HG03457 (cell line): ENCODE data around the gene SLCO2B1.

Experiments
- ATAC-seq: cut with Tn5 transposase; IDR thresholded peaks from one replicate; pipeline ENCODE4 v1.9.1; 2021; ENCODE audit warnings: moderate number of reproducible peaks; ENCODE audit not compliant: unreplicated experiment

SLCO2B1 gene

DNA sequence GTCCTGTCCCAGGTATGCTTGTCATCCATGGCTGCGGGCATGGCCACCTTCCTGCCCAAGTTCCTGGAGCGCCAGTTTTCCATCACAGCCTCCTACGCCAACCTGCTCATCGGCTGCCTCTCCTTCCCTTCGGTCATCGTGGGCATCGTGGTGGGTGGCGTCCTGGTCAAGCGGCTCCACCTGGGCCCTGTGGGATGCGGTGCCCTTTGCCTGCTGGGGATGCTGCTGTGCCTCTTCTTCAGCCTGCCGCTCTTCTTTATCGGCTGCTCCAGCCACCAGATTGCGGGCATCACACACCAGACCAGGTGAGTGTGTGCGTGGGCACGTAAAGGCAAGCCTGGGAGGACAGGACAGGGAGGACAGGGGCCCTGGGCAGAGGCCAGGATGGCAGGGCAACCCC, 42.4 kb downstream of the SLCO2B1 start:
- no peak for ATAC-seq

GRCh38 chr11:75193711-75194110, 42.8 kb downstream of the SLCO2B1 start:
- ATAC-seq, result no peak

DNA sequence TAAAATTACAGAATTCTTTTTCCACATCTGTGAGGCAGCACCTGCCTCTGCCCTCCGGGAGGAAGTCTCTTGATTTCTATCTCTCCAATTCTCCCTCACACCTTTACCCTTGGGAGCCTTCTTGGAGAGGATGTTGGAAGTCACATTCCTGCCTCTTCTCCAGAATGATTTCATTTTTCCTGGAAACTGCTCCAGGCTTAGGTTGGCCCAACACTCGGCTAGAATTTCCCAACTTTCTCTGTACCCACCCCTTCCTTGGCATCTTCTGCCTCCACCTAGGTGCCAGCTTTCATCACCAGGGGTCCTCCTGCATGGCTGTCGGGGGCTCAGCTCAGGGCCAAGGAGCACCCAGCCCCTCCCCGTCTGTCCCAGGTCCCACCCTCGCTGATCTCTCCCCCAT, 43.2 kb downstream of the SLCO2B1 start:
- no peak for ATAC-seq

GRCh38 chr11:75195167-75195962, 44.5 kb downstream of the SLCO2B1 start:
- no peak for ATAC-seq

DNA sequence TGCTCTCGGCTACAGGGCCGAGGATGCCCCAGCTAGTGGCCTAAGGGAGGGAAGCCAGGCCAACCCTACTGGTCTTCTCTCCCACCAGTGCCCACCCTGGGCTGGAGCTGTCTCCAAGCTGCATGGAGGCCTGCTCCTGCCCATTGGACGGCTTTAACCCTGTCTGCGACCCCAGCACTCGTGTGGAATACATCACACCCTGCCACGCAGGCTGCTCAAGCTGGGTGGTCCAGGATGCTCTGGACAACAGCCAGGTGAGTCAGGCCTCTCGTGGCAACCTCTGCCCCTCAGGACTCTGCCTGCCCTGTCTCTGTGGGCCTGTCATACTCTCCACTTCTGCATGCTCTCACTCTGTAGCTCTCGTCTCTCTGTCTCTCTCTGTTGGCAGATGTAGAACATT, 45.5 kb downstream of the SLCO2B1 start:
- ATAC-seq, result no peak

GRCh38 chr11:75197512-75198277, 46.8 kb downstream of the SLCO2B1 start:
- no peak for ATAC-seq

DNA sequence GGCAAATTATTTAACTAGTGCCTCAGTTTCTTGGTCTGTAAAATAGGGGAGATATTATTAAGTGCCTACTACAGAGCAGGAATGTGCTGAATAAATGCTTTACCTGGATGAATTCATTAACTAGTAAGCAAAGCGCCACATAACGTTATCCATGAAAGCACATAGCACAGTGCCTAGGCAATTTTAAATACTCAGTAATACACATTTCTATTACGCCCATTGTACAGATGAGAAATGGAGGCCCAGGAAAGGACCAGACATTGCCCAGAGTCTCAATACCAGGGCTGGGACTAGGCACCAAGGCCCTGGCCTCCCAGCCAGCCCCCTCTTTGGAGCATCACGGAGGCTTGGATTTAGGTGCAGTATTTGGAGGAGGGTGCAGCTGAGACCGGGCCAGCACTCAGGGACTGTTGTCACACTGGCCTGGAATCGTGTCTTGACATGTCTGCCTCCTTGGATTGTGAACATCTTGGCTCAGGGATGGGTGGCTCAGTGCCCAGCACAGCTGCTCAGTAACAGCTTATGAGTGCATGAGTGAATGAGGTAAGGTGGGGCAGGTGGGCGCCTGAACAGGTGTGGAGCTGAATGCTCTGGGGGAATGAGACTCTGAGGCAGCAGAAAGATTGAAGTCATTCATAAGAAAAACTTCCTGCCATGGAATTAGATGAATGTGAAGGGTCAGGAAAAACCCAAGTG, 47.5 kb downstream of the SLCO2B1 start:
- ATAC-seq, result no peak

GRCh38 chr11:75199412-75199955, 48.6 kb downstream of the SLCO2B1 start:
- no peak for ATAC-seq

DNA sequence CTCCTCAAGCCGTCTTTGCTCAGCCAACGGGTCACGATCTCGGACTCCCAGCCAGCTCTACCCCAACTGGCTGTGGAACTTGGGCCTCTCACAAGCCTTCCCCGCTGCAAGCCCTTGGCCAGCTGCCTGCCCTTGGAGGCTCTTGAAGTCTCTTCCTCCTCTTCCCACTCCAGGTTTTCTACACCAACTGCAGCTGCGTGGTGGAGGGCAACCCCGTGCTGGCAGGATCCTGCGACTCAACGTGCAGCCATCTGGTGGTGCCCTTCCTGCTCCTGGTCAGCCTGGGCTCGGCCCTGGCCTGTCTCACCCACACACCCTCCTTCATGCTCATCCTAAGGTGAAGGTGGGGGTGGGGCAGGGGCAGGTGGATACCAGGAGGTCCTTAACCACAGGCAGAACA, 49.1 kb downstream of the SLCO2B1 start:
- no peak for ATAC-seq

DNA sequence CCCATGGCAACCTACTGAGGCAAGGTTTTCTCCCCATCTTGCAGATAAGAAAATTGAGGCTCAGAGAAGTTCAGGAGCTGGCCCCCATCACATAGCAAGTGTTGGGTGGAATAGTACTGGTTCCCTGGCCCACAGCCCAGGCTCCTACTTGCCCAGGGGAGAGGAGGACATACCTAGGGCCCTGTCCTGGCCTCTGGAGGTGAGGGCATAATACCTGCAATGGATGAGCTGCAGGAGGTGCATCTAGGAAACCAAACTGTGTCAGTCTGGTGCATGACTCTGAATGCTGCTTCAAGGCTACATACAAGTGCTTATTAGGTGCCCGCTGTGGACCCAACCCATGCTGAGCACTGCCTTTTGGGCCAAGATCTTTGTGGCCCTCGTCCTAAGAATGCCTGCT, 49.6 kb downstream of the SLCO2B1 start:
- ATAC-seq, result no peak

DNA sequence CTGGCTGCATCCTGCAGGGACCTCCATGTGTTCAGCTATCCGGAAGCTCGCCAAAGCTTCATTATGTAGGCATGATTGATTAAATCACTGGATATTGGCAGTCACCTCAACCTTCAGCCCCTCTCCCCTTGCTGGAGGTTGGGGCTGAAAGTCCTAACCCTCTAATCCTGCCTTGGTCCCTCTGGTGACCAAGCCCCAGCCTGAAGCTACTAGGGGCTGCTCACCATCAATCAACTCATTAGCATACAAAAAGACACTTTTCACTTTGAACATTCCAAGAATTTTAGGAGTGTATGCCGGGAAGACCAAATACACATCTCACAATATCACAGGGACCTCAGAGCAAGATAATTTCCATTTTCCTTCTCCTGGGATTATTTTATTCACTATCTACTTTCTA, 50.9 kb downstream of the SLCO2B1 start:
- no peak for ATAC-seq

- no peak for ATAC-seq
Observed at GRCh38 chr11:75202195-75202594, 51.3 kb downstream of the SLCO2B1 start.

GRCh38 chr11:75203138-75203537, 52.2 kb downstream of the SLCO2B1 start:
- no peak for ATAC-seq

DNA sequence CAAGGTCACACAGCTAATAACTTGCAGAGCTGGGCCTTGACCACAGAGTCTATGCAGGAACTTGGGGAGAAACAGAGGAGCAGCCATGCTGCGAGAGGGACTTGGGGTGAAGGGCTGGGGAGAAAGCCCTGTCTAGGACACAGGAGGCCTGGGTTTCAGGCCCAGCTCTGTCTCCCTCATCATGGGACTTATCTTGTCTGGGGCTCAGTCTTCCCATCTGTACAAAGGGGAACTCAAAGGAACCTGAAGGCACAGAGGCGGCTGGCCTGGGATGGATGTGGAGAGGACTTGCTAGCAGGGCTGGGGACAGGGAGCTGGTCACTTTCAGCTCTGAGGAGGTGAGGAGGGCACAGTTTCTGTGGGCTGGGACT, 52.7 kb downstream of the SLCO2B1 start:
- ATAC-seq, result no peak

GRCh38 chr11:75204012-75204674, 53.2 kb downstream of the SLCO2B1 start:
- ATAC-seq, result no peak

GRCh38 chr11:75204685-75205563, 54.0 kb downstream of the SLCO2B1 start:
- ATAC-seq, result no peak

DNA sequence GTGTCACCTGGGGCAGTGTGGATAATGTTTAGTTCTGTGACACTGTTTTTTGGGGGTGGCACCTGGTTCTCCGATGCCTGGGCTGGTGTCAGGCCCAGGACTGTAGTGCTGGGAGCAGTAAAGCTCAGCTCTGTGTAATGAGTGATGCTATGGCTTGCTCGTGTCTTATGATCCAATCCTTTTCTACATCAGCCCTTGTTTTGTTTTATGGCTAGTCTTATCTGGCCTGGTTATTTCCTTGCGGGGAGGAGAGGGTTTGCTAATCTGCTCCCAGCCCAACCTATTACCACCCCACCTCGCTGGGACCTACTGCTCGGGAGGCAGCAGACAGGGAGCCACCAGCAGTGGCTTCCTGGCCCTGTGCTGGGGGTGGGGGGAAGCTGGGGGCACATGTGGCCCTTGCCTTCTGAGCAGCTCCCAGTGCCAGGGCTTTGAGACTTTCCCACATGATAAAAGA, 54.7 kb downstream of the SLCO2B1 start:
- no peak for ATAC-seq

GRCh38 chr11:75208446-75208845, 57.5 kb downstream of the SLCO2B1 start:
- no peak for ATAC-seq

DNA sequence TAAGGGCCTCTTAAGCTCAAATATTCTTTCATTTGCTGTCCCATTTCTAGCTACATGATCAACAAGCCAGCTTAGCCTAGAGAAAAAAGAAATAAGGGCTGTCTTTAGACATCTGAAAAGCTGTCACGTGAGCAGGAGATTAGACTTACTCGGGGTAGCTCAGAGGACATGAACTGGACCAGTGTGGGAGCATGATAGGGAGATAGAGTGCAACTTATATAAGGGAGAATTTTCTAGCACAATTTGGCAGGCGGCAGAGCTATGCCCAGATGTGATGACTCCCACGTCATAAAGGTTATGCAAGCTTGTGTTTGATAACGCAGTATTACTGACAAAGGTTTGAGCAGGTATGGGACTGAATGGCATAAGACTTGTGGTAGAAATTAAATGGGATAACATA, 61.5 kb downstream of the SLCO2B1 start:
- ATAC-seq, result no peak

GRCh38 chr11:75214411-75214821, 63.5 kb downstream of the SLCO2B1 start:
- no peak for ATAC-seq
